Body of pancreas (tissue), 4 donors: ENCODE data around the gene ELOVL5.

Experiments
- CTCF ChIP-seq, 7 experiments: fragments of 450-650 bp in 4 of 7; fragments of 200-600 bp in 3 of 7; sonication (generic) in 3 of 7; IDR thresholded peaks; one replicate each; pipeline ENCODE4 v1.5.1; 2016 to 2019; ENCODE audit warnings: antibody characterized with exemption in 7 of 7
- POLR2A ChIP-seq, 3 donors: fragments of 450-650 bp; IDR thresholded peaks; one replicate each; pipeline ENCODE4 v1.6.1; 2016; ENCODE audit warnings: antibody characterized with exemption in 3 of 3, mild to moderate bottlenecking in 2 of 3

GRCh38 chr6:53300656-53301551 is 47.8 kb downstream of the ELOVL5 start:
- TF ChIP-seq POLR2A (IDR thresholded peaks at IDR 0.05) (no peak), CTCF (IDR thresholded peaks at IDR 0.05) (no peak)
